ENCODE results near the gene MS4A14.

GRCh38 chr11:60431251-60431650 is 35.0 kb downstream of the MS4A14 start:
- TF ChIP-seq ZBTB8A (IDR thresholded peaks at IDR 0.05; ENCODE audit: partially characterized antibody), result no peak
- TF ChIP-seq MCM3 (IDR thresholded peaks at IDR 0.05), result no peak
- no peak for TF ChIP-seq LARP7 (IDR thresholded peaks at IDR 0.05)
- TF ChIP-seq ZNF592 (IDR thresholded peaks at IDR 0.05), result no peak
- no peak for TF ChIP-seq ZFP30 (CRISPR knock-in tag; IDR thresholded peaks at IDR 0.05; ENCODE audit: borderline replicate concordance)
- TF ChIP-seq ZNF696 (CRISPR knock-in tag; conservative IDR thresholded peaks at IDR 0.05), result no peak
- no peak for TF ChIP-seq SLC30A9 (CRISPR knock-in tag; IDR thresholded peaks at IDR 0.05)
- no peak for TF ChIP-seq CTCF (IDR thresholded peaks at IDR 0.05 in 2 of 3, conservative IDR thresholded peaks at IDR 0.05 in 1 of 3; ENCODE audit: insufficient read depth in 2 of 3, low read depth in 1 of 3, low read length in 3 of 3)
- TF ChIP-seq REST (IDR thresholded peaks at IDR 0.05; ENCODE audit: borderline replicate concordance), result no peak
- no peak for TF ChIP-seq REST (CRISPR knock-in tag; IDR thresholded peaks at IDR 0.05; ENCODE audit: low read depth)
- TF ChIP-seq HIVEP1 (CRISPR knock-in tag; IDR thresholded peaks at IDR 0.05), result no peak
- TF ChIP-seq BRF1 (IDR thresholded peaks at IDR 0.05; ENCODE audit: borderline replicate concordance, extremely low read depth, insufficient read length), result no peak
- TF ChIP-seq ZNF512 (tag; IDR thresholded peaks at IDR 0.05), result no peak
- TF ChIP-seq PML (IDR thresholded peaks at IDR 0.05; ENCODE audit: low read length), result no peak
- no peak for TF ChIP-seq MAX (CRISPR knock-in tag; IDR thresholded peaks at IDR 0.05)

All from K562 (cell line).